Lower leg skin (tissue), 4 donors: ENCODE measurements around the gene CD209. TPM values are rescaled to one million over a fixed set of nuclear protein-coding genes. Genes with fewer than 3 reads are reported as not detected.

ENCODE experiments used
- DNase-seq, 2 donors: peaks; one replicate each; pipeline ENCODE4 v3.0.0-alpha.2; 2019; ENCODE audit warnings: low spot score in 2 of 2
- H3K4me3 ChIP-seq: fragments of 200-600 bp; sonication (generic); 2 replicates; pipeline ENCODE4 v1.5.1; 2017; ENCODE audit warnings: mild to moderate bottlenecking, low read depth; ENCODE audit not compliant: poor library complexity, severe bottlenecking
- POLR2A ChIP-seq, 2 donors: fragments of 450-650 bp; IDR thresholded peaks; one replicate each; pipeline ENCODE4 v1.6.1; 2016 to 2017; ENCODE audit warnings: antibody characterized with exemption in 2 of 2, mild to moderate bottlenecking in 1 of 2, moderate library complexity in 1 of 2
- WGBS, 2 donors: methylation state at CpG; one replicate each; pipeline ENCODE4 v1.1.5; 2018; 5-methylcytosine and 5-hydroxymethylcytosine counted together
- intact Hi-C: fragments of 100-400 bp; cut with DNase I; formaldehyde crosslinking; loops from one replicate; pipeline ENCODE4 v1.15.0; 2023; ENCODE audit warnings: low total_unique reads
- total RNA-seq, 4 donors: library from RNA; depleted of rRNA; stranded (reverse); fragments of >200 nt; gene quantifications; one replicate each; pipeline ENCODE4 v1.1.0, GENCODE V29; 2016
- TF ChIP-seq, protein P1 (sequence below), 3 donors: fragments of 450-650 bp; IDR thresholded peaks; one replicate each; pipeline ENCODE4 v1.5.1; 2016; ENCODE audit warnings: antibody characterized with exemption in 3 of 3, mild to moderate bottlenecking in 3 of 3, moderate library complexity in 2 of 3

Gene CD209
- total RNA-seq, 4 donors from 2014 or later, result 0.55 to 2.1 (median 1.4) TPM

DNA sequence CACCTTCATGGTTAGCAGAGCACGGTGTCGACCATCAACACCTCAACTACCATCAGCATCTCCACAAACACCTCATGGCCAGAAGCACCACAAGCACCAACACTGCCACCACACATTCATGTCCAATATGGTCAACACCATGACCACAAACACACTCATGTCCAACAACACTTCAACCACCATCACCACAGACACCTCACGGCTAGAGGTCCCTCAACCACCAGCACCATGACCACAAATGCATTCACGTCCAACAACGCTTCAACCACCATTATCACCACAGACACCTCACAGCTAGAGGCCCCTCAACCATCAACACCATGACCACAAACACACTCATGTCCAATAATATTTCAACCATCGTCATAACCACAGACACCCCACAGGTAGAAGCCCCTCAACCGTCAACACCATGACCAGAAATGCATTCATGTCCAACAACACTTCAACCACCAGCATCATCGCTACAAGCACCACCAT lies 56.5 kb downstream of the CD209 start:
- no peak for TF ChIP-seq POLR2A (IDR thresholded peaks at IDR 0.05)
- TF ChIP-seq, protein P1, sequence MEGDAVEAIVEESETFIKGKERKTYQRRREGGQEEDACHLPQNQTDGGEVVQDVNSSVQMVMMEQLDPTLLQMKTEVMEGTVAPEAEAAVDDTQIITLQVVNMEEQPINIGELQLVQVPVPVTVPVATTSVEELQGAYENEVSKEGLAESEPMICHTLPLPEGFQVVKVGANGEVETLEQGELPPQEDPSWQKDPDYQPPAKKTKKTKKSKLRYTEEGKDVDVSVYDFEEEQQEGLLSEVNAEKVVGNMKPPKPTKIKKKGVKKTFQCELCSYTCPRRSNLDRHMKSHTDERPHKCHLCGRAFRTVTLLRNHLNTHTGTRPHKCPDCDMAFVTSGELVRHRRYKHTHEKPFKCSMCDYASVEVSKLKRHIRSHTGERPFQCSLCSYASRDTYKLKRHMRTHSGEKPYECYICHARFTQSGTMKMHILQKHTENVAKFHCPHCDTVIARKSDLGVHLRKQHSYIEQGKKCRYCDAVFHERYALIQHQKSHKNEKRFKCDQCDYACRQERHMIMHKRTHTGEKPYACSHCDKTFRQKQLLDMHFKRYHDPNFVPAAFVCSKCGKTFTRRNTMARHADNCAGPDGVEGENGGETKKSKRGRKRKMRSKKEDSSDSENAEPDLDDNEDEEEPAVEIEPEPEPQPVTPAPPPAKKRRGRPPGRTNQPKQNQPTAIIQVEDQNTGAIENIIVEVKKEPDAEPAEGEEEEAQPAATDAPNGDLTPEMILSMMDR (IDR thresholded peaks at IDR 0.05), result no peak
- no peak for DNase-seq
- WGBS, 2 donors, result 78 to 94% methylated on average over 8 of the region's 8 CpGs
- intact Hi-C loops, result no loop called here
- no peak overlapping the region for H3K4me3 ChIP-seq

Other genes starting within 250 kb of the CD209 start
- 10 to 100 TPM; 30.4 to 42.8 (median 36.9) TPM for gene ZNF358, start 231.4 kb downstream of the CD209 start, total RNA-seq
- 10 to 100 TPM; 15.2 to 37.7 (median 28.6) TPM for gene MCOLN1, start 224.9 kb downstream of the CD209 start, total RNA-seq
- 10 to 100 TPM; 58.3 to 89.8 (median 71.0) TPM for gene PNPLA6, start 211.8 kb downstream of the CD209 start, total RNA-seq
- gene CAMSAP3, start 151.7 kb downstream of the CD209 start, total RNA-seq, result 100 to 1,000 TPM in 3 of 4 donors, 10 to 100 TPM in 1; 75.3 to 174 (median 110) TPM
- gene XAB2, start 118.0 kb downstream of the CD209 start, total RNA-seq, result 10 to 100 TPM; 55.9 to 99.1 (median 67.7) TPM
- gene PET100, start 117.7 kb downstream of the CD209 start, total RNA-seq, result 100 to 1,000 TPM in 1 of 4 donors, 10 to 100 TPM in 2, 1 to 10 TPM in 1; 9.0 to 267 (median 19.1) TPM
- gene PCP2, start 113.8 kb downstream of the CD209 start, total RNA-seq, result 1 to 10 TPM in 3 of 4 donors, not detected in 1; 1.1 to 6.5 (median 4.2) TPM
- gene STXBP2, start 110.4 kb downstream of the CD209 start, total RNA-seq, result 100 to 1,000 TPM in 1 of 4 donors, 10 to 100 TPM in 3; 43.8 to 109 (median 69.9) TPM
- gene RETN, start 78.5 kb downstream of the CD209 start, total RNA-seq, result not detected
- gene MCEMP1, start 70.4 kb downstream of the CD209 start, total RNA-seq, result not detected
- 100 to 1,000 TPM; 115 to 197 (median 143) TPM for gene TRAPPC5, start 66.7 kb downstream of the CD209 start, total RNA-seq
- not detected for gene FCER2, start 45.4 kb downstream of the CD209 start, total RNA-seq
- gene CLEC4G, start 15.4 kb downstream of the CD209 start, total RNA-seq, result 1 to 10 TPM in 1 of 4 donors, under 1 TPM in 1, not detected in 2; 0.36 to 2.3 TPM
- not detected for gene CLEC4M, start 15.7 kb upstream of the CD209 start, total RNA-seq
- gene EVI5L, start 82.7 kb upstream of the CD209 start, total RNA-seq, result 10 to 100 TPM; 16.2 to 23.3 (median 20.0) TPM
- gene PRR36, start 126.9 kb upstream of the CD209 start, total RNA-seq, result under 1 TPM; 0.72 to 0.93 (median 0.83) TPM
- gene LRRC8E, start 141.0 kb upstream of the CD209 start, total RNA-seq, result 10 to 100 TPM; 27.3 to 31.8 (median 29.8) TPM
- 10 to 100 TPM; 23.1 to 47.8 (median 30.9) TPM for gene MAP2K7, start 156.3 kb upstream of the CD209 start, total RNA-seq
- gene TGFBR3L, start 167.3 kb upstream of the CD209 start, total RNA-seq, result 1 to 10 TPM in 3 of 4 donors, not detected in 1; 1.5 to 3.7 (median 2.1) TPM
- 10 to 100 TPM; 15.7 to 26.4 (median 24.6) TPM for gene SNAPC2, start 172.8 kb upstream of the CD209 start, total RNA-seq
- gene CTXN1, start 178.6 kb upstream of the CD209 start, total RNA-seq, result 1 to 10 TPM; 4.0 to 4.8 (median 4.0) TPM
- 100 to 1,000 TPM in 1 of 4 donors, 10 to 100 TPM in 3; 36.8 to 119 (median 51.7) TPM for gene TIMM44, start 196.1 kb upstream of the CD209 start, total RNA-seq